HUES48 (cell line): ENCODE measurements around the gene ELOVL5.
"Not testable (repeated sequence)": the region's sequence is repeated elsewhere in the genome, so short reads cannot be mapped to it uniquely, and the experiment has no call there.

Experiments used
- H3K27ac ChIP-seq: one replicate; pipeline ENCODE4 v1.7.0; 2013; ENCODE audit warnings: low read depth, low read length, inconsistent platforms
- H3K27me3 ChIP-seq: 2 replicates; pipeline ENCODE4 v1.6.1; 2013; ENCODE audit warnings: mild to moderate bottlenecking, low read length; ENCODE audit not compliant: control insufficient read depth, insufficient read depth
- H3K36me3 ChIP-seq: 2 replicates; pipeline ENCODE4 v1.6.1; 2013; ENCODE audit warnings: low read length; ENCODE audit not compliant: control insufficient read depth, insufficient read depth
- H3K4me1 ChIP-seq: 2 replicates; pipeline ENCODE4 v1.6.1; 2013; ENCODE audit warnings: mild to moderate bottlenecking, low read length; ENCODE audit not compliant: control insufficient read depth, insufficient read depth
- H3K4me3 ChIP-seq: 2 replicates; pipeline ENCODE4 v1.5.1; 2013; ENCODE audit warnings: mild to moderate bottlenecking, low read depth, low read length
- H3K9ac ChIP-seq: 2 replicates; pipeline ENCODE4 v1.6.1; 2013; ENCODE audit warnings: mild to moderate bottlenecking, low read depth, low read length, moderate library complexity
- H3K9me3 ChIP-seq: 2 replicates; pipeline ENCODE4 v1.6.1; 2013; ENCODE audit warnings: low read length; ENCODE audit not compliant: control insufficient read depth, insufficient read depth

The ELOVL5 gene, protein sequence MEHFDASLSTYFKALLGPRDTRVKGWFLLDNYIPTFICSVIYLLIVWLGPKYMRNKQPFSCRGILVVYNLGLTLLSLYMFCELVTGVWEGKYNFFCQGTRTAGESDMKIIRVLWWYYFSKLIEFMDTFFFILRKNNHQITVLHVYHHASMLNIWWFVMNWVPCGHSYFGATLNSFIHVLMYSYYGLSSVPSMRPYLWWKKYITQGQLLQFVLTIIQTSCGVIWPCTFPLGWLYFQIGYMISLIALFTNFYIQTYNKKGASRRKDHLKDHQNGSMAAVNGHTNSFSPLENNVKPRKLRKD

DNA sequence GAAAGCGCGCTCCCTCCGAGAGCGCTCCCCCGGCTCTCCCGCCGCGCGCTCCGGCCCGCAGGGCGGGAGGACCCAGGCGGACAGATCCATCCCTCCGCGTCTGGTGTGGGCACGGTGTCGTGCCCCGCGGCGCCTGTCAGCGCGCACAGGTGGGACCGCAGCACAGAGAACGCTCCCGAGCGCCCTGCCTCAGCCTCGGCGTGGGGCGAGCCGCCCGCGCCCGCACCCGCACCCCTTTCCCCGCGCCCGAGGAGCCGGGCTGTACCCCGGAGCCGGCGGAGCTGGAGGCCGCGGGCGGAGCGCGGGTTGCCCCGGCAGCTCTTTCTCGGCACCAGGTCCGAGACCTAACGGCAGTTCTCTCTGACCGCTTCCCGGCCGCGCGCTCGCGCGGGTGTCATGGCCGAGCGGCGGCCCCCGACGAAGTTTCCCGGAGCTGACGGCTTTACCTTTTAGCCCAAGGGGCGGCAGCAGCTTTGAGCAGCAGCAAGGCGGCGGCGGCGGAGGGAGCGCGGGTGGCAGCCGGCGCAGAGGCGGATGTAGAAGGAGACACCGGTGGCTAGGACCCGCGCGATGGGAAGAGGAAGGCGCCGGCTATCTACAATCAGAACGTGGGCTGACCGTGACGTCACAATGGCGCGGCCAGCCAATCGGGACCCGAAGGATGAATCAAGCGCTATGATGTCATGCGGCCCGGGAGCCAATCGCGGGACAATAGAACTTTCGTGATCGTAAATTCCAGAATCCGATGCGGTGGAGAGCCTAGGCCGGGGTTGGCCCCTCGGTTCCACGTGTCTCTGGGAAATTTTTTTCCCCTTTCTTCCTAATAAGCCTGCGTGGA is at the start of gene ELOVL5:
ELOVL5 (minus strand) TSS at position 580 of the 838 bp plus-strand sequence. CDS start 53,251 bp downstream, outside the sequence.
- Histone ChIP-seq H3K36me3 (peaks cover 8% of the 10 kb centered on the region), H3K9ac (peak within 1 kb of the TSS; percentile 58; the same call in 1 of the 2 replicates), H3K27ac (peak within 1 kb of the TSS; percentile 83), H3K4me1 (peaks cover 23% of the 10 kb centered on the region), H3K9me3 (no peaks in the 10 kb centered on the region), H3K4me3 (peak within 1 kb of the TSS; percentile 78), H3K27me3 (peaks cover 14% of the 10 kb centered on the region)

GRCh38 chr6:53397283-53397682 is 48.5 kb upstream of the ELOVL5 start:
- Histone ChIP-seq H3K27me3 (no peaks in the 10 kb centered on the region), H3K27ac (no peak overlapping the region), H3K4me1 (no peaks in the 10 kb centered on the region), H3K9ac (no peak overlapping the region), H3K4me3 (no peak overlapping the region), H3K9me3 (no peaks in the 10 kb centered on the region), H3K36me3 (no peaks in the 10 kb centered on the region)

GRCh38 chr6:53395986-53396385 is 47.2 kb upstream of the ELOVL5 start:
- Histone ChIP-seq H3K27ac (no peak overlapping the region), H3K27me3 (no peaks in the 10 kb centered on the region), H3K4me1 (no peaks in the 10 kb centered on the region), H3K9ac (no peak overlapping the region), H3K36me3 (no peaks in the 10 kb centered on the region), H3K9me3 (no peaks in the 10 kb centered on the region), H3K4me3 (no peak overlapping the region)

GRCh38 chr6:53394704-53395103 is 46.0 kb upstream of the ELOVL5 start:
- H3K9ac ChIP-seq = no peak overlapping the region
- no peaks in the 10 kb centered on the region for H3K36me3 ChIP-seq
- H3K27me3 ChIP-seq = no peaks in the 10 kb centered on the region
- no peak overlapping the region for H3K4me3 ChIP-seq
- peaks cover 9% of the 10 kb centered on the region for H3K4me1 ChIP-seq
- no peaks in the 10 kb centered on the region for H3K9me3 ChIP-seq
- no peak overlapping the region for H3K27ac ChIP-seq

DNA sequence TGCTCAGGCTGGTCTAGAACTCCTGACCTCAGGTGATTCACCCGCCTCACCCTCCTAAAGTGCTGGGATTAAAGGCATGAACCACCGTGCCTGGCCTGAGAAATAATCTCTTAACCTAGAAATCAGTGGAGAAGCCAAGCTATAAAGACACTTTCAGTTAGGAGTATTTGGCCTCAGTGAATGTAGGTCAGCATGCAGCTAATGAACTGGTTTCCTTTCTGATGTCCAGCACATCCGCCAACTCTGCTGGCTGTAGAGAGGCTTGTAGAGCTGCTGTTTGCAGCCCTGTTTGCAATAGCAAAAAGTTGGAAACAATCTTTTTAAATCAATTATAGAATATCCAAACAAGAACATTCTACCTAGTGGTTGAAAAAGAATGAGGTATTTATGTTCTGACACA is 42.4 kb upstream of the ELOVL5 start:
- no peaks in the 10 kb centered on the region for H3K36me3 ChIP-seq
- H3K9me3 ChIP-seq = no peaks in the 10 kb centered on the region
- H3K4me3 ChIP-seq = no peak overlapping the region
- no peaks in the 10 kb centered on the region for H3K27me3 ChIP-seq
- no peak overlapping the region for H3K27ac ChIP-seq
- H3K4me1 ChIP-seq = peaks cover 9% of the 10 kb centered on the region
- H3K9ac ChIP-seq = no peak overlapping the region

GRCh38 chr6:53390010-53390409 is 41.3 kb upstream of the ELOVL5 start:
- Histone ChIP-seq H3K4me1 (peaks cover 9% of the 10 kb centered on the region), H3K9ac (no peak overlapping the region), H3K36me3 (no peaks in the 10 kb centered on the region), H3K27me3 (no peaks in the 10 kb centered on the region), H3K27ac (no peak overlapping the region), H3K4me3 (no peak overlapping the region), H3K9me3 (no peaks in the 10 kb centered on the region)

DNA sequence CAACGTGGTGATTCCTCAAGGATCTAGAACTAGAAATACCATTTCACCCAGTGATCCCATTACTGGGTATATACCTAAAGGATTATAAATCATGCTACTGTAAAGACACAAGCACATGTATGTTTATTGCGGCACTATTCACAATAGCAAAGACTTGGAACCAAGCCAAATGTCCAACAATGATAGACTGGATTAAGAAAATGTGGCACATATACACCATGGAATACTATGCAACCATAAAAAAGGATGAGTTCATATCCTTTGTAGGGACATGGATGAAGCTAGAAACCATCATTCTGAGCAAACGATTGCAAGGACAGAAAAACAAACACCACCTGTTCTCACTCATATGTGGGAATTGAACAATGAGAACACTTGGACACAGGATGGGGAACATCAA is 39.9 kb upstream of the ELOVL5 start:
- not testable (repeated sequence) for H3K4me1 ChIP-seq, H3K9ac ChIP-seq, H3K27ac ChIP-seq, H3K9me3 ChIP-seq, H3K36me3 ChIP-seq, H3K27me3 ChIP-seq, H3K4me3 ChIP-seq

DNA sequence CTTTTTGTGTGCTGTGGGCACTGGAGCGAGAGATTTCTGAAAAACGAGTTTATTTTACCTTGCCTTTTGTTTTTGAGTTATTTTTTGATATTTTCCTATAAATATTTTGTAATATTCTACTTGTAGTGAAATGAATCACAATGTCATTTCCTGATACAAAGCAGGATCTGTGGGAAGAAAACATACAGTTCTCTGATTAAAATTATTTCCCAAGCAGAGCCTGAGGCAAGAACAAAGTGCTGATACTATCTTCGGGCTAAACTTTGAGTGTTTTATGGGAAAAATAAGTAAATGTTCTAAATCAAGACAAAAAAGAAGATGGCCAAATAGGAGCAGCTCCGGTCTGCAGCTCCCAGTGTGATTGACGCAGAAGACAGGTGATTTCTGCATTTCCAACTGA is 33.7 kb upstream of the ELOVL5 start:
- no peaks in the 10 kb centered on the region for H3K27me3 ChIP-seq
- no peaks in the 10 kb centered on the region for H3K4me1 ChIP-seq
- H3K27ac ChIP-seq = no peak overlapping the region
- H3K4me3 ChIP-seq = no peak overlapping the region
- H3K9me3 ChIP-seq = no peaks in the 10 kb centered on the region; the same call in 1 of the 2 replicates
- no peaks in the 10 kb centered on the region for H3K36me3 ChIP-seq
- H3K9ac ChIP-seq = no peak overlapping the region

- no peaks in the 10 kb centered on the region for H3K4me1 ChIP-seq
- H3K36me3 ChIP-seq = no peaks in the 10 kb centered on the region
- no peak overlapping the region for H3K9ac ChIP-seq
- H3K4me3 ChIP-seq = no peak overlapping the region
- no peak overlapping the region for H3K27ac ChIP-seq
- H3K27me3 ChIP-seq = no peaks in the 10 kb centered on the region
- H3K9me3 ChIP-seq = no peaks in the 10 kb centered on the region; the same call in 1 of the 2 replicates
Measured at GRCh38 chr6:53378208-53378607, 29.5 kb upstream of the ELOVL5 start.

- Histone ChIP-seq H3K9ac (no peak overlapping the region), H3K4me1 (no peaks in the 10 kb centered on the region), H3K36me3 (no peaks in the 10 kb centered on the region), H3K27ac (no peak overlapping the region), H3K4me3 (no peak overlapping the region), H3K27me3 (no peaks in the 10 kb centered on the region), H3K9me3 (no peaks in the 10 kb centered on the region; the same call in 1 of the 2 replicates)
Measured at GRCh38 chr6:53377793-53378192, 29.0 kb upstream of the ELOVL5 start.

GRCh38 chr6:53377289-53377688 is 28.5 kb upstream of the ELOVL5 start:
- H3K27ac ChIP-seq = no peak overlapping the region
- H3K4me1 ChIP-seq = no peaks in the 10 kb centered on the region
- H3K36me3 ChIP-seq = no peaks in the 10 kb centered on the region
- no peak overlapping the region for H3K4me3 ChIP-seq
- H3K9ac ChIP-seq = no peak overlapping the region
- H3K27me3 ChIP-seq = no peaks in the 10 kb centered on the region
- H3K9me3 ChIP-seq = no peaks in the 10 kb centered on the region; the same call in 1 of the 2 replicates
